H9 (cell line): ENCODE data around the gene NLGN4X. TPM values are rescaled to one million over a fixed set of nuclear protein-coding genes. Genes with fewer than 3 reads are reported as not detected.
A peak's percentile ranks its signal among the peaks of the same experiment; 100 is the strongest.

Source experiments
- DNase-seq: peaks from one replicate; pipeline ENCODE4 v3.0.0-alpha.2; 2017
- H2AFZ ChIP-seq: one replicate; pipeline ENCODE4 v1.6.1; 2013; ENCODE audit warnings: mild to moderate bottlenecking, low read length, control low read depth, moderate library complexity
- H2AK5ac ChIP-seq: 2 replicates; pipeline ENCODE4 v1.6.1; 2013; ENCODE audit warnings: low read length, control low read depth, mixed read lengths; ENCODE audit not compliant: insufficient read length
- H2BK120ac ChIP-seq: one replicate; pipeline ENCODE4 v1.6.1; 2013; ENCODE audit warnings: low read depth, mild to moderate bottlenecking, low read length, control low read depth, inconsistent platforms; ENCODE audit not compliant: poor library complexity, severe bottlenecking
- H2BK12ac ChIP-seq: 2 replicates; pipeline ENCODE4 v1.6.1; 2013; ENCODE audit warnings: low read length, control low read depth, mixed read lengths, low read depth; ENCODE audit not compliant: insufficient read length
- H2BK15ac ChIP-seq: 2 replicates; pipeline ENCODE4 v1.6.1; 2013; ENCODE audit warnings: low read depth, low read length, control low read depth
- H2BK20ac ChIP-seq: one replicate; pipeline ENCODE4 v1.6.1; 2013; ENCODE audit warnings: low read depth, mild to moderate bottlenecking, low read length, control low read depth, inconsistent platforms; ENCODE audit not compliant: poor library complexity, severe bottlenecking
- H2BK5ac ChIP-seq: 2 replicates; pipeline ENCODE4 v1.6.1; 2013; ENCODE audit warnings: low read length, control low read depth, mixed read lengths; ENCODE audit not compliant: insufficient read length
- H3K14ac ChIP-seq: 2 replicates; pipeline ENCODE4 v1.6.1; 2013; ENCODE audit warnings: low read length, control low read depth; ENCODE audit not compliant: insufficient read depth
- H3K18ac ChIP-seq: 2 replicates; pipeline ENCODE4 v1.6.1; 2013; ENCODE audit warnings: low read depth, mild to moderate bottlenecking, mixed read lengths, low read length, control low read depth; ENCODE audit not compliant: insufficient read length
- H3K23ac ChIP-seq: 2 replicates; pipeline ENCODE4 v1.6.1; 2013; ENCODE audit warnings: low read length, control low read depth, mixed read lengths, low read depth; ENCODE audit not compliant: insufficient read length
- H3K23me2 ChIP-seq: 2 replicates; pipeline ENCODE4 v1.6.1; 2013; ENCODE audit warnings: low read depth, mild to moderate bottlenecking, mixed read lengths, low read length, control low read depth; ENCODE audit not compliant: insufficient read length, poor library complexity, severe bottlenecking
- H3K27ac ChIP-seq: 2 replicates; pipeline ENCODE4 v1.5.1; 2013; ENCODE audit warnings: low read length, control low read depth, mixed read lengths, low read depth; ENCODE audit not compliant: insufficient read length
- H3K27me3 ChIP-seq: 2 replicates; pipeline ENCODE4 v1.6.1; 2013; ENCODE audit warnings: low read length, control low read depth, inconsistent platforms; ENCODE audit not compliant: insufficient read depth
- H3K4ac ChIP-seq: 2 replicates; pipeline ENCODE4 v1.6.1; 2013; ENCODE audit warnings: low read depth, mild to moderate bottlenecking, control low read depth, inconsistent platforms, low read length, moderate library complexity
- H3K4me1 ChIP-seq: 2 replicates; pipeline ENCODE4 v1.6.1; 2013; ENCODE audit warnings: low read length, control low read depth, inconsistent platforms; ENCODE audit not compliant: insufficient read depth
- H3K4me2 ChIP-seq: 2 replicates; pipeline ENCODE4 v1.6.1; 2013; ENCODE audit warnings: low read length, control low read depth, mixed read lengths; ENCODE audit not compliant: insufficient read length, insufficient read depth
- H3K56ac ChIP-seq: 2 replicates; pipeline ENCODE4 v1.6.1; 2013; ENCODE audit warnings: low read depth, mild to moderate bottlenecking, mixed read lengths, low read length, control low read depth; ENCODE audit not compliant: insufficient read length
- H3K79me1 ChIP-seq: 2 replicates; pipeline ENCODE4 v1.6.1; 2013; ENCODE audit warnings: low read depth, mild to moderate bottlenecking, moderate library complexity, low read length, control low read depth, inconsistent platforms; ENCODE audit not compliant: insufficient read depth, poor library complexity, severe bottlenecking
- H3K79me2 ChIP-seq: 2 replicates; pipeline ENCODE4 v1.6.1; 2013; ENCODE audit warnings: low read length, control low read depth, inconsistent platforms; ENCODE audit not compliant: insufficient read depth
- H3K9ac ChIP-seq: 2 replicates; pipeline ENCODE4 v1.6.1; 2013; ENCODE audit warnings: low read length, control low read depth, mixed read lengths; ENCODE audit not compliant: insufficient read length; ENCODE audit errors: extremely low read depth
- H3K9me3 ChIP-seq: one replicate; pipeline ENCODE4 v1.6.1; 2013; ENCODE audit warnings: low read depth, low read length, inconsistent platforms; ENCODE audit not compliant: control insufficient read depth
- H3T11ph ChIP-seq: one replicate; pipeline ENCODE4 v1.6.1; 2013; ENCODE audit warnings: mild to moderate bottlenecking, low read length, control low read depth, inconsistent platforms
- H4K20me1 ChIP-seq: one replicate; pipeline ENCODE4 v1.6.1; 2013; ENCODE audit not compliant: control insufficient read depth, insufficient read length, insufficient read depth
- H4K5ac ChIP-seq: 2 replicates; pipeline ENCODE4 v1.6.1; 2013; ENCODE audit warnings: low read depth, mild to moderate bottlenecking, mixed read lengths, low read length, control low read depth; ENCODE audit not compliant: insufficient read length
- H4K8ac ChIP-seq: replicated peaks from 2 replicates; pipeline ENCODE4 v1.6.1; 2013; ENCODE audit warnings: low read length, control low read depth, mixed read lengths, low read depth; ENCODE audit not compliant: insufficient read length
- H4K91ac ChIP-seq: 2 replicates; pipeline ENCODE4 v1.6.1; 2013; ENCODE audit warnings: low read depth, mild to moderate bottlenecking, moderate library complexity, mixed read lengths, low read length, control low read depth; ENCODE audit not compliant: insufficient read length
- H3K27ac Mint-ChIP-seq, 3 experiments: 2 replicates in 2 of 3; 3 replicates in 1 of 3; pipeline ENCODE4 v1.8.0; 2020 to 2021; ENCODE audit warnings: mixed read lengths in 3 of 3, mild to moderate bottlenecking in 1 of 3, moderate library complexity in 1 of 3
- H3K27me3 Mint-ChIP-seq: 2 replicates; pipeline ENCODE4 v1.8.0; 2021; ENCODE audit warnings: low read depth, mild to moderate bottlenecking, moderate library complexity, mixed read lengths
- H3K36me3 Mint-ChIP-seq, 3 experiments: 2 replicates in 2 of 3; 3 replicates in 1 of 3; pipeline ENCODE4 v1.8.0; 2020 to 2021; ENCODE audit warnings: low read depth in 3 of 3, mixed read lengths in 3 of 3; ENCODE audit not compliant: insufficient read depth in 1 of 3
- H3K4me1 Mint-ChIP-seq, 2 experiments: 2 replicates each; pipeline ENCODE4 v1.8.0; 2020; ENCODE audit warnings: mixed read lengths in 2 of 2
- H3K4me3 Mint-ChIP-seq, 2 experiments: 2 replicates in 1 of 2; 3 replicates in 1 of 2; pipeline ENCODE4 v1.8.0; 2020 to 2021; ENCODE audit warnings: mild to moderate bottlenecking in 2 of 2, mixed read lengths in 2 of 2, moderate library complexity in 1 of 2
- H3K9me3 Mint-ChIP-seq, 2 experiments: 2 replicates in 1 of 2; 3 replicates in 1 of 2; pipeline ENCODE4 v1.8.0; 2020; ENCODE audit warnings: mild to moderate bottlenecking in 2 of 2, mixed read lengths in 2 of 2, moderate library complexity in 1 of 2
- CTCF ChIP-seq: fragments of 200-600 bp; sonication (generic); conservative IDR thresholded peaks from 3 replicates; pipeline ENCODE4 v1.8.0; 2021; ENCODE audit warnings: antibody characterized with exemption, mild to moderate bottlenecking
- WGBS: extraction: QIAGEN DNeasy Blood & Tissue Kit; methylation state at CpG from one replicate; pipeline ENCODE4 v1.1.7; 2013; ENCODE audit warnings: missing lambda C conversion rate, low lambda C conversion rate, mixed read lengths; ENCODE audit not compliant: insufficient read length; ENCODE audit errors: extremely low coverage; 5-methylcytosine and 5-hydroxymethylcytosine counted together
- total RNA-seq: library from RNA; stranded (reverse); gene quantifications from 2 replicates; pipeline ENCODE4 v1.2.1, GENCODE V29; 2021

NLGN4X gene
- total RNA-seq, 1 experiment from 2014 or later, result 111 TPM

GRCh38 chrX:6071731-6072130 lies 156.9 kb downstream of the NLGN4X start:
- Histone ChIP-seq H4K20me1 (no peaks in the 10 kb centered on the region), H2BK120ac (no peak overlapping the region), H2BK5ac (no peak overlapping the region), H3K79me1 (peaks cover 14% of the 10 kb centered on the region), H2BK12ac (no peak overlapping the region), H3K9ac (no peak overlapping the region), H2AFZ (no peak overlapping the region), H3K27ac (no peak overlapping the region), H3K4ac (no peak overlapping the region), H3K79me2 (peaks cover 28% of the 10 kb centered on the region; the same call in 1 of the 2 replicates), H3K4me2 (no peak overlapping the region), H3K18ac (no peak overlapping the region), H3K23ac (no peak overlapping the region), H3K14ac (no peak overlapping the region), H2AK5ac (no peak overlapping the region), H3T11ph (no peak overlapping the region), H2BK20ac (no peak overlapping the region), H3K9me3 (no peaks in the 10 kb centered on the region), H4K8ac (no peak overlapping the region), H3K23me2 (no peaks in the 10 kb centered on the region), H3K4me1 (0 out of 2 replicates have a peak, but pooled peaks cover 2% of the 10 kb centered on the region), H3K56ac (no peak overlapping the region), H2BK15ac (no peak overlapping the region), H4K91ac (no peak overlapping the region), H4K5ac (no peak overlapping the region), H3K27me3 (no peaks in the 10 kb centered on the region)
- H3K4me3 Mint-ChIP-seq, result no peak overlapping the region
- peaks cover 14 to 21% of the 10 kb centered on the region in 2 experiments; a peak in 3 of 4 replicates for H3K4me1 Mint-ChIP-seq
- peaks cover 0 to 12% (median 5%) of the 10 kb centered on the region in 3 experiments; a peak in 5 of 7 replicates for H3K36me3 Mint-ChIP-seq
- H3K27me3 Mint-ChIP-seq, result no peaks in the 10 kb centered on the region
- no peak for DNase-seq
- no peaks in the 10 kb centered on the region for H3K9me3 Mint-ChIP-seq
- peak overlapping the region in 1 of 3 experiments; percentile 23; a peak in 1 of 7 replicates for H3K27ac Mint-ChIP-seq
- WGBS, result no CpG with 5 or more reads among the region's 5 CpGs
- no peak for TF ChIP-seq CTCF
